K562 (cell line): ENCODE data around the gene NAP1L2. TPM values are rescaled to one million over a fixed set of nuclear protein-coding genes. Genes with fewer than 3 reads are reported as not detected.

ENCODE experiments used
- ATF2 ChIP-seq: sonication (generic); formaldehyde crosslinking; IDR thresholded peaks from 2 replicates; pipeline ENCODE4 v1.8.1; 2022; ENCODE audit warnings: missing genetic modification reagents
- DACH1 ChIP-seq: fragments of 450-650 bp; IDR thresholded peaks from 2 replicates; pipeline ENCODE4 v1.6.1; 2018; ENCODE audit not compliant: partially characterized antibody
- FOXM1 ChIP-seq, 2 experiments: fragments of 450-650 bp in 1 of 2; sonication (generic) in 1 of 2; formaldehyde crosslinking in 1 of 2; IDR thresholded peaks; 2 replicates each; pipeline versions ENCODE4 v1.6.1 to v1.9.0; 2017 to 2022; ENCODE audit warnings: low read depth in 2 of 2, mild to moderate bottlenecking in 2 of 2, missing genetic modification reagents in 1 of 2, moderate library complexity in 1 of 2
- GABPB2 ChIP-seq: fragments of 250-450 bp; sonication (Bioruptor Pico); conservative IDR thresholded peaks from 2 replicates; pipeline ENCODE4 v1.5.1; 2021; ENCODE audit warnings: mild to moderate bottlenecking
- HMG20A ChIP-seq: fragments of 450-650 bp; formaldehyde crosslinking; conservative IDR thresholded peaks from 2 replicates; pipeline ENCODE4 v1.4.0; 2020; ENCODE audit warnings: mild to moderate bottlenecking, mixed read lengths
- MYNN ChIP-seq, 2 experiments: sonication (generic); formaldehyde crosslinking in 1 of 2; IDR thresholded peaks; 2 replicates each; pipeline versions ENCODE4 v1.5.0 to v1.6.1; 2016 to 2020; ENCODE audit warnings: antibody characterized with exemption in 1 of 2, missing genetic modification reagents in 1 of 2
- NBN ChIP-seq: fragments of 450-650 bp; IDR thresholded peaks from 2 replicates; pipeline ENCODE4 v1.6.1; 2016; ENCODE audit warnings: low read depth, mild to moderate bottlenecking
- NFE2 ChIP-seq: IDR thresholded peaks from 2 replicates; pipeline ENCODE4 v1.6.1; 2014; ENCODE audit warnings: antibody characterized with exemption, low read depth
- OTX1 ChIP-seq: fragments of 450-650 bp; formaldehyde crosslinking; IDR thresholded peaks from 2 replicates; pipeline ENCODE4 v1.4.0; 2022; ENCODE audit warnings: mild to moderate bottlenecking
- POLR2AphosphoS2 ChIP-seq: IDR thresholded peaks from 2 replicates; pipeline ENCODE4 v1.6.1; 2012; ENCODE audit warnings: low read length, improper control_type of control experiment
- SNRNP70 ChIP-seq: fragments of 200-400 bp; formaldehyde crosslinking; optimal IDR thresholded peaks from 2 replicates; pipeline ENCODE3; 2017; ENCODE audit warnings: low read depth, low read length
- SRSF9 ChIP-seq: fragments of 200-400 bp; formaldehyde crosslinking; IDR thresholded peaks from 2 replicates; pipeline ENCODE4 v1.6.1; 2017; ENCODE audit warnings: low read depth, low read length, borderline replicate concordance
- ZEB2 ChIP-seq: fragments of 450-650 bp; IDR thresholded peaks from 2 replicates; pipeline ENCODE4 v1.6.1; 2016
- polyA plus RNA-seq, 8 experiments: library from polyadenylated mRNA; depleted of rRNA in 4 of 8; stranded (reverse) in 5 of 8; unstranded in 3 of 8; fragments of >200 nt; fragmentation: Nextera tagmentation in 2 of 8; fragmentation: Illumina TruSeq in 1 of 8; extraction: Ambion mirVana in 2 of 8; extraction: Trizol in 1 of 8; gene quantifications; 2 replicates each; pipeline versions ENCODE4 v1.2.1 to v1.2.3, GENCODE V29; 2011 to 2014; ENCODE audit warnings: inconsistent platforms in 1 of 8, missing spikeins in 1 of 8
- total RNA-seq, 7 experiments: library from RNA; depleted of rRNA in 6 of 7; stranded (reverse); fragments of >200 nt in 6 of 7; fragmentation: Illumina TruSeq in 2 of 7; extraction: Trizol in 2 of 7; gene quantifications; 2 replicates each; pipeline versions ENCODE4 v1.2.1 to v1.2.3, GENCODE V29; 2011 to 2021; ENCODE audit warnings: low replicate concordance in 1 of 7
- TF ChIP-seq, protein P1 (sequence below): fragments of 250-450 bp; sonication (Bioruptor Pico); IDR thresholded peaks from 2 replicates; pipeline ENCODE4 v1.5.0; 2022; ENCODE audit warnings: mild to moderate bottlenecking
- TF ChIP-seq, protein P2 (sequence below), 2 experiments: IDR thresholded peaks in 1 of 2; conservative IDR thresholded peaks in 1 of 2; 2 replicates each; pipeline ENCODE4 v1.6.1; 2016; ENCODE audit warnings: low read depth in 2 of 2, mild to moderate bottlenecking in 1 of 2, missing compliant biosample characterization in 1 of 2, missing genetic modification characterization in 1 of 2, moderate library complexity in 1 of 2

The NAP1L2 gene
- total and polyA plus RNA-seq, 9 of the 15 experiments (the other 6 are each of a cell fraction or from before 2014, with no cell fraction given) = 0.03 to 0.16 (median 0.05) TPM; not detected in 5

- TF ChIP-seq, protein P1, sequence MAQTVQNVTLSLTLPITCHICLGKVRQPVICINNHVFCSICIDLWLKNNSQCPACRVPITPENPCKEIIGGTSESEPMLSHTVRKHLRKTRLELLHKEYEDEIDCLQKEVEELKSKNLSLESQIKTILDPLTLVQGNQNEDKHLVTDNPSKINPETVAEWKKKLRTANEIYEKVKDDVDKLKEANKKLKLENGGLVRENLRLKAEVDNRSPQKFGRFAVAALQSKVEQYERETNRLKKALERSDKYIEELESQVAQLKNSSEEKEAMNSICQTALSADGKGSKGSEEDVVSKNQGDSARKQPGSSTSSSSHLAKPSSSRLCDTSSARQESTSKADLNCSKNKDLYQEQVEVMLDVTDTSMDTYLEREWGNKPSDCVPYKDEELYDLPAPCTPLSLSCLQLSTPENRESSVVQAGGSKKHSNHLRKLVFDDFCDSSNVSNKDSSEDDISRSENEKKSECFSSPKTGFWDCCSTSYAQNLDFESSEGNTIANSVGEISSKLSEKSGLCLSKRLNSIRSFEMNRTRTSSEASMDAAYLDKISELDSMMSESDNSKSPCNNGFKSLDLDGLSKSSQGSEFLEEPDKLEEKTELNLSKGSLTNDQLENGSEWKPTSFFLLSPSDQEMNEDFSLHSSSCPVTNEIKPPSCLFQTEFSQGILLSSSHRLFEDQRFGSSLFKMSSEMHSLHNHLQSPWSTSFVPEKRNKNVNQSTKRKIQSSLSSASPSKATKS = no peak
- no peak for TF ChIP-seq MYNN (IDR thresholded peaks at IDR 0.05)
- no peak for TF ChIP-seq MYNN (CRISPR knock-in tag; IDR thresholded peaks at IDR 0.05)
- no peak for TF ChIP-seq SRSF9
- TF ChIP-seq DACH1 = no peak
- TF ChIP-seq NBN = no peak
- TF ChIP-seq ZEB2 = no peak
- TF ChIP-seq, protein P2, sequence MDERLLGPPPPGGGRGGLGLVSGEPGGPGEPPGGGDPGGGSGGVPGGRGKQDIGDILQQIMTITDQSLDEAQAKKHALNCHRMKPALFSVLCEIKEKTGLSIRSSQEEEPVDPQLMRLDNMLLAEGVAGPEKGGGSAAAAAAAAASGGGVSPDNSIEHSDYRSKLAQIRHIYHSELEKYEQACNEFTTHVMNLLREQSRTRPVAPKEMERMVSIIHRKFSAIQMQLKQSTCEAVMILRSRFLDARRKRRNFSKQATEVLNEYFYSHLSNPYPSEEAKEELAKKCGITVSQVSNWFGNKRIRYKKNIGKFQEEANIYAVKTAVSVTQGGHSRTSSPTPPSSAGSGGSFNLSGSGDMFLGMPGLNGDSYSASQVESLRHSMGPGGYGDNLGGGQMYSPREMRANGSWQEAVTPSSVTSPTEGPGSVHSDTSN (CRISPR knock-in tag; IDR thresholded peaks at IDR 0.05; ENCODE audit: low read depth) = no peak
- TF ChIP-seq, protein P2 (tag; conservative IDR thresholded peaks at IDR 0.05; ENCODE audit: low read depth) = 0 out of 2 replicates have a peak, but pooled peaks have one; percentile 25
- no peak for TF ChIP-seq OTX1
- TF ChIP-seq FOXM1 (IDR thresholded peaks at IDR 0.05; ENCODE audit: low read depth) = no peak
- TF ChIP-seq FOXM1 (CRISPR knock-in tag; IDR thresholded peaks at IDR 0.05; ENCODE audit: low read depth) = no peak
- TF ChIP-seq HMG20A (CRISPR knock-in tag) = no peak
- no peak for TF ChIP-seq POLR2AphosphoS2
- TF ChIP-seq SNRNP70 = no peak
- peak; percentile 20; the same call in 1 of the 2 replicates for TF ChIP-seq NFE2
- no peak for TF ChIP-seq GABPB2 (CRISPR knock-in tag)
- no peak for TF ChIP-seq ATF2 (CRISPR knock-in tag)
These were observed at the start of gene NAP1L2 (continued) for GRCh38 chrX:73214426-73215094.
